HG02623 (cell line): ENCODE measurements around the gene EEF1E1.

Experiments
- ATAC-seq: cut with Tn5 transposase; IDR thresholded peaks from one replicate; pipeline ENCODE4 v1.9.1; 2021; ENCODE audit warnings: moderate library complexity; ENCODE audit not compliant: unreplicated experiment

The EEF1E1 gene

DNA sequence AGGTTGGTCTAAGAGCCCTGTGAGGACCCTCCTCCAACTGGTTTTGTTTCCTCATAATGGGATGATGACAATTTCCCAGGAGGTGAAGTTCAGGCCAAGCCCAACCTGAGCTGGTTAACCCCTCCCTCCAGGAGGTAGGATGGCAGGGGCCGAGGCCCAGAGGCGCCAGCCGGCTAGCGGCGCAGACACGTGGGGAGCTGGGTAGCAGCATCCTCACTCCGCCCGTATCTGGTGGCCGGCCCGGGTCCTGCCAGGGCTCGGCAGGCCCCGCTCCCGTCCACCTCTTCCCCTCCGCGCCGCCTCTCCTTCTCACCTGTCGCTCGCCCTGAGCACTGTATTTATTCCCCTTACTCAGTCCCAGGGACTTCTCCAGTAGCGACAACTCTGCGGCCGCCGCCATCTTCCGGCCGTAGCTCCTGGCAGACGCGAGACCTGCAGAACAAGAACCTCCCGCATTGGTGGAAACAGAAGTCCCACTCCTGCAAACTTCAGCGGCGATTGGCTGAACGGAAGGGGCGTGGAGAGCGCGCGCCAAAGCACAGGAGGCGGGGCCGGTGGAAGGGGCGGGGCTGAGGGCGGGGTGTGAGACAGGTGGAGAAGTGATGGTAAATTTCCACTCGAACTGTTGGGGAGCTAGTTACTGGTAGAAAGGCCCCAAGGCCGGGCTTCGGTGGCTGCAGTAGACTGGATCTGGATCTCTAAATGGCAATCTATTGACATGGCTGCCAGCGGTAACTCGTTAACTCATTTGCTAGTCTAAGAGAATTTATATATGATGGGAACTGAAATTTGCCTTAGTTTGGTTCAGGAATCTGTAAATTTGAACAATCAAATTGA is at the start of gene EEF1E1:
TSS of gene EEF1E1 (minus strand) at position 427 of the 837 bp plus-strand sequence. CDS start at position 400, 27 bp downstream.
- peak; percentile 100 for ATAC-seq

DNA sequence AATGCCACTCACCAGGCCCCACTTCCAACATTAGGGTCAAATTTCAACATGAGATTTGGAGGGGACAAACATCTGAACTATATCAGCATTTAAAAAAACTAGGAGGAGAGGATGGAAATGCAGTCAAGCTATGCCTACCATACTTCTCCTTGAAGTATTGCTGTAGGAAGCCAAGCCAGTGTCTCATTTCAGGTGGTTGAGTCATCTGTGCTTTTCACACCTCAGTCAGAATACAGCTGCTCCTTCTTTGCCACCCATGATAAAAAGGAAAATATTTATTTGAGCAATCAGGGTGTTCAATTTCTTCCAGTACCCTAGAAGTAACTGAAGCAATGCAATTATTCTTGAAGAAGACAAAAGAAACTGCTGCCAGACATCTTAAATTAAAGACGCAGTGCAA is 47.0 kb upstream of the EEF1E1 start:
- ATAC-seq, result no peak

DNA sequence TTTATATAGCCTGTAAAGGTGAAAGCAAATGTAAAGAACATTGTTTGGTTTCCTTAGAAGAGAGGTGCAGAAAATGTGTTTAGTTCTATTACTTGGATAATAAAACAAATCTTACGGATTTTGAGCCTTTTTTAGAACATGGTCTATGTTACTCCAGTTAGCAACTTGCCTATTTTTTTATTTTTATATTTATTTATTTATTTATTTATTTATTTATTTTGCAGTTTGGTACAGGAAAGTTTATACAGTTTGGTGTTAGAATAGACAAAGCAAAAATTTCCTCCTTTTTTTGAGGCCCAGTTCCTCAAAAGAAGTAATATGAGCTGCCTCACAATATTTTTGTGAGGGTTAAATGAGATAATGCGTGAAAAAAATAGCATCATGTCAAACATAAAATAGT is 41.6 kb upstream of the EEF1E1 start:
- ATAC-seq, result no peak

DNA sequence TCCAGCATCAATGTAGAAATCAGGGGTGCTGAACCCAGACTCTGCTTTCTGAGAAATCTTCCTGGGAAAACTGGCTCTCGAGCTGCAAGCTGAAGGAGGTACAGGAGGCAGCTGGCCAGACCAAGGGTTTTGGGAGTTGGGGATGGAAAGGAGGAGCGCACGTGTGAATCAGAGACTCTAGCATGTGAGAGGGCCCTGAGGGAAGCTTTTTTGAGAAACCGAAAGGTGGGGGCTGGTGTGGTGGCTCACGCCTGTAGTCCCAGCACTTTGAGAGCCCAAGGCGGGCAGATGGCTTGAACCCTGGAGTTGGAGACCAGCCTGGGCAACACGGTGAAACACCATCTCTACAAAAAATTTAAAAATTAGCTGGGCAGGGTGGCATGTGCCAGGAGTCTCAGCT is 37.1 kb upstream of the EEF1E1 start:
- ATAC-seq, result no peak

DNA sequence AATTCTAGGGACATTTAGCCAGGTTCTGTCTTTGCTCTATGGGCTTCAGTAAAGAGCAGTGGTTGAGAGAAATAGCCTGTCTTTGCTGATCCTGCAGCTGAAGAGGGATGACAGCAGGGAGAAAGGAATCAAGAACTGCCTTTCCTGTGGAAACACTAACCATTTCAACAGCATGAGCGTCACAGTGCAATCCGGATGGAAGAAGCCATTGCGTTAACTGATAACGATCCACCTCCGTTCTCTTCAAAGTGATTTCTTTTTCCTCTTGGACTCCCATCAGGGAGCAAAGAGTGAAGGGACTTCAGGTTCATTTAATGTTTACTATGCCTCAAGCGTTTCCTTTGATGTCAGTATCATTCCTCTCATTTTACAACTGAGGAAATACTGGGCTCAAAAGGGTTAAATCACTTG is 35.2 kb upstream of the EEF1E1 start:
- ATAC-seq, result no peak

DNA sequence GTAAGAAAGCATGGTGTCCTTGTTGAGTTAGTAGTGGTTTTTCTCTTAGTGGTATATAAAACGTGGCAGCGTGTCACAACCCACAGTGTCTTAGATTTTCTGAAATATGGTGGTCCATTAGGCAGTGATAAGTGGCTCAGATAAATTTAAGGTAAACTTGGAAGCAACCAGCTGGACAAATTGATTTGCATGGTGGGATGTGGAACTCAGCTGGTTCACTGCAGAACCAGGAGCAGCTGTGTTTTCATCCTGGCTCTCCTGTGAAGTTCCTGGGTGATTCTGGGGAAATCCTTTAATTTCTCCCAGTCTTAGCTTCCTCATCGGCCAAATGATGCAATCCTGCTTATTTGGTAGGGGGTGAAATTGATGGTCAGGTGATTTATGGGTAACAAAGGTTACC is 32.9 kb upstream of the EEF1E1 start:
- no peak for ATAC-seq

DNA sequence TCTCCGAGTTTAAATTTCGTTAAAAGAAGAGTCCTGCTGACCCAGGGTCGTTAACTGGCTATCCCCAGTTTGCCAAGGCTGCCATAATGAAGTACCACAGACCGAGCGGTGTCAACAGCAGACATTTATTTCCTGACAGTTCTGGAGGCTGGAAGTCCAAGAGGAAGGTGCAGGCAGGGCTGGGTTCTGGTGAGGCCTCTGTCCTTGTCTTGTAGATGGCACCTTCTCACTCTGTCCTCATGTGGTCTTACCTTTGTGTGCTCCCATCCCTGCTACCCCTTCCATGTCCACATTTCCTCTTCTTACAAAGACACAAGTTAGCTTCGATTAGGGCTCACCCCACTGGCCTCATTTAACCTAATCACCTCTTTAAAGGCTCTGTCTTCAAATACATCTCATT is 29.8 kb upstream of the EEF1E1 start:
- no peak for ATAC-seq

DNA sequence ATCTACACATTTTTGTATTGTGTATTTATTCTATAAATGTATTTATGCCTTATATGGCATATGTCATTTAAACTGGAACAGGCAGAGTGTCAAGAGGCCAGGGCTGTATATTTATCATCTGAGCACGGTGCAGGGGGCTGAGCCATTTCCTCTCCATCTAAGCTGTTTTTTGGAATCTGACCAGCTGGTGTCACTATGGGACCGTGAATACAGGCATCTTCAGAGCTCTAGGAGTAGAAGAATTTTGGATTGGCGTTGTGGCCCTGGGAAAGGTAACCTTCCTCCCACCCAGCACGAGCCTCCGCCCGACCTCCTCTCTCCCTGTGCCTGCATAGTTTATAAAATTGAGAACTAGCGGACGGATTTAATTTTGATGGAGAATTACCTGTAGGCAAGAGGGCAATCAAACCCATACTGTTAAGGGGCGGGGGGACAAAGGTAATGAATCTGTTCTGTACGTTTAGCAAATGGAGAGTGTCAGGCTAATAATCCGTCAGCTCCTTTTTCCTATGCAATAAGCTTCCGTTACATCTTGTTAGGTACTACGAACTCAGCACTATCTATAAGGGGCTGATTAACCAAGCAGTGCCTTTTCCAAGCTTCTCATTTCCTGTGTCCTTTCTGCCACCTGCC is 29.0 kb upstream of the EEF1E1 start:
- peak; percentile 73 for ATAC-seq

DNA sequence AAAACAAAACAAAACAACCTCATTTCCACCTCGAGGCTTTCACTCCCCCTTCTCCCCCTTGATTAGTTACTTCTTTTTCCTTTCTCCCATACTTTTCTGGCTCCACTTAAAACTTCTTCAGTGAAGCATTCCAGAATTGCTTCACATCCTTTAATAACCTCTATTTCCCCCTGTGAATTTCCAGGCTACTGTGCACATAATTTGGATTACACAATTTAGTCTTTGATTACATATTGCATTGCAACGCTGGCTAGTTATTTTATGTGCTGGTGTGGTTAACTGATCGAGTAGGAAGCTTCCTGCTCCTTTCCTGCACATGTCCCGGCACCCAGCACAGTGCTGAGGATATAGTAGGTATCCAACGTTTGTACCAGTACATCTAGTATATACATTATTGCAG is 28.1 kb upstream of the EEF1E1 start:
- no peak for ATAC-seq

DNA sequence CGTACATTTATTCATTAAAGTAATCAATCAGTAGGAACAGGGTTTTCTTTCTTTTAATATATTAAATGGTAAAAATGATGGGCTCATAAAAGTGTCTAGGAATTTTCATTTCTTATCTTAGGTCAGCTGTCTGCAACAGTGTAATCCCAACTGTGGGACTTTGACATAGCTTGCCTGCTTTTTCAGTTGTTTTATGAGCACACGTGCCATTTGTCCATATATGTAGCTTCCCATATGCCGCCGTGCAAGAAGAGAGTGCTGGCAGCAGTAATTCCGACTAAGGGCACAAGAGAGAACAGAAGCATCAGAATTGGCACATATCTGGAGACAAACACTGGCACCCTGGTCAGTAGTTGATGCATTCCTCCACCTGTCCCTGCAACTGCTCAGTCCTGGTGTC is 20.9 kb upstream of the EEF1E1 start:
- ATAC-seq, result no peak

DNA sequence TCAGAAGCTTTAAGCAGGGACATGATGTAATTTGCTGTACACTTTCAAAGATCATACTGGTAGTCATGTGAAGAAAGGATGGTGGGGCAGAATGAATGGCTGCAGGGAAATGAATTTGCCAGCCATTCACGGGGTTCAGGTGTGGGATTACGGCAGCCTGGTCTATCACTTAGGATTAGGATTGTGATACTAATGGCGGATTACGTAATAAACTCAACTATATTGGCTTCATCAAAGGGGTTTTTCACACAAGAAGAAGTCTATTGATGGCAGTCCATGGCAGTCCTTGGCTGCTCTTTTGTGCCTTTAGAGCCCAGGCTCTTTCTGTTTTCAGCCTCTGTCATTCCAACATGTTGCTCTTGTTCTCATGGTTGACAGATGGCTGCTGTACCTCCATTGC is 12.6 kb upstream of the EEF1E1 start:
- no peak for ATAC-seq

DNA sequence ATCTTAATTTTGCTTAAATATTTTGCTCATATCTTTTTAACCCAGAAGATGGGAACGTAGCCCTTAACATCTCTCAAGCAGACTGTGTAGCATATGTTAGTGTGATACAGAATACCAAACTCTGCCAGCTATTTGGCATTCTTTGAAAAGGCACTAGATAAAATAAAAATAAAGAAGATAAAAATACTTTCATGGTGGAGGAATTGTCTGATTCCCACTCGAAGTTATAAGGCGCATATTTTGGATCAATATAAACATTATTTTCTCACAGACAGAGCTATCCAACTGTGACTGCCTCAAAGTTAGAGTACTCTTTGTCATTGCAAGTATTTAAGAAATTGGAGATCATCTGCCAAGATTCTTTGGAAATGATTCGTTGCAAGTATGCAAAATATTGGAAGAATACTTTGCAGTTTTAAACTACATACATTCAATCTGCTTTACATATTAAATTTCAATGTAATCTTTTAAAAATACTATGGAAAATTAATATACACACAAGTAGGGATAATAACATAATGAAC is 10.8 kb upstream of the EEF1E1 start:
- no peak for ATAC-seq

DNA sequence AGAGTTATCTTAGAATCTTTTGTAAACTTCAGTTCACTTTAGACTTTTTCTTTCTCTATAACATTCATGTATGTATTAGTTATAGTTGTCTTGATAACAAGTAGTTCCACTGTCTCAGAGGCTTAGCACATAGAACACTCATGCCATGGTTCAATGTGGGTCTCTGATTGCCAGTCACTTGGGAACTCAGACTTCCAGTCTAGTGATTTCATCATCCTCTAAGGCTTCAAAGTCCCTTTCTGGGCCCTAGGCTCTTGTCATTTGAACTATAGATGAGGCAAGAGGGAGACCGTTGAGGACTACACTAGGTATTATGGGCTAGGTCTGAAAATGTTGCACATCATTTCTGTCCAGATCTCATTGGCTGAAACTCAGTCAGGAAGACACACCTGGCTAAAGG is 8.4 kb upstream of the EEF1E1 start:
- no peak for ATAC-seq

DNA sequence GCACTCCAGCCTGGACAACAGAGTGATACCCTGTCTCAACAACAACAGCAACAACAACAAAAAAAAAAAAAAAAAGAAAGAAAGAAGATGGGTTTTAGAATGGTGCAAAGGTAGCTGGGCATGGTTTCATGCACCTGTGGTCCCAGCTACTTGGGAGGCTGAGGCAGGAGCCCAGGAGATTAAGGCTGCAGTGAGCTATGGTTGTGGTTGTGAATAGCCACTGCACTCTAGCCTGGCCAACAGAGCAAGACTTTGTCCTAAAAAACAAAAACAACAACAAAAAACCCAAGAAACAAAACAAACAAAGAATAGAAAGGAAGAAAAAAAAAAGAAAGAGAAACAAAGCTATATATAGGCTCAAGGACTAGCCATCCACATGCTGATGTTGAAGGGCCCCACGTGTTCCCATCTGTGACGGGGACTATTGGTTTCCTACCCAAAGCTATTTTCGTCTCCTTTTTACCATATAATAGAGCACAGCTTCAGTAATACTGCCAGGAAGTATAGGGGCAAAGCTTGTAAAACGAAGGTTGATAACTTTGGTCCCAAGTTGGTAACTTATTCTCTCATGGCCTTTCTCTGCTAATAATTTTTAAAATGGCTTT is 7.9 kb upstream of the EEF1E1 start:
- no peak for ATAC-seq

DNA sequence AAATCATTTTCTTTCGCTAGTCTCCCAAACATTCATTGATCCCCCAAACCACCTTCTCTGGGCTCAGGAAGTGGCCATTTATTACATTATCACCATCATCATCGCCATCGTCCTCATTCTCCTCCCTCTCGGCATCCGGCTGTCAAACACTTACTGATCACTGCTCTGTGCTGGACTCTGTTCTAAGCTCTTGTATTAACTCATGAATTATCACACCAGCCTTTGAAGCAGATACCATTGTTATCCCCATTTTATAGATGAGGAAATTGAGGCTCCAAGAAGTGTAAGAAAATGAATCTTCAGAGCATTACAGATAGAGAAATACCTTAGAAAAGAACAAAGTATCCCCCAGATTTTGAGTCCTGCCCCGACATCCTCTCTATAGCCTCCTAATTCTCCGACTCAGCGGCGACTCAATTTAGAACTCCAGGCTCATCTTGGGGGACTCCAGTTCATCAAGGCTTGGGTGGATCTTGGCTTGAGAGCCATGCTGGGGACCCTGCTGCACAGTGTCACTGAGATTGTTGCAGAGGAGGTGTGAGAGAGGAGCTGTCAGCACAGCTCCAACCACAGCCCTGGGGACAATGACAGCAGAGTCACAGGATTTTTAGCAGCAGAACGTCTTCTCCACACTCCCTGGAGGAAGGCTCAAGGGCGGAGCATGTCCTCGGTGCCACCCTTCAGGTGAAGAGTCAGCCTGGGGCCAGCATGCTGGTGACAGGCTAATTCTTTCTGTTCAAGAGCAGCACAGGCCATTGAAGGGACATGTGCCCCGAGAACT is 6.6 kb upstream of the EEF1E1 start:
- ATAC-seq, result no peak

DNA sequence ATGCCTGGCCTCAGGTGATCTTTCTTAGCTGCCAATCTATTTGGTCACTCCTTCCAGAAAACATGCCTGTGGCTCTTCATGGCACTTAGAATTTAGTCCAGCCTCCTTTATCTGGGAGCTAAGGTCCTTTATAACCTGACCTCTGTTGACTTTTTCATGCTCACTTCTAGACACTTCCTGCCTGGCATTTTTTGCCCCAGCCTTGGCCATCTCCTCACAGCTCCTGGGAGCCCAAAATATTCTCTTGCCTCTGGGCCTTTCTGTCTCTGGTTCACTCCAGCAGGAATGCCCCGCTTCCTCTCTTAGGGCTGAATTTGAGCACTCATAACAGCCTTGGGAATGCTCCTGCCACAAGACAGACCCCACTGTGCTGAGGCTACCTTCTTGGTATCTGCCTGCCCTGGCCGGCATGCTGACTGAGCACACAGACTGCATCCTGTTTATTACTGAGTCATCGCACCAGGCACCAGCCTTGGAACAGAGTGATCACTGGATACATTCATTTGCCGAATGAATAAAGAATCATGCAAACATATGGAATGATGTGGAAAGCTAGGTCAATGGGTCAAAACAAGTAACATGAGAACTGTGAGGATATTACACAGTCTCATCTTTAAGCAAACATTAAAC is 5.8 kb upstream of the EEF1E1 start:
- no peak for ATAC-seq

DNA sequence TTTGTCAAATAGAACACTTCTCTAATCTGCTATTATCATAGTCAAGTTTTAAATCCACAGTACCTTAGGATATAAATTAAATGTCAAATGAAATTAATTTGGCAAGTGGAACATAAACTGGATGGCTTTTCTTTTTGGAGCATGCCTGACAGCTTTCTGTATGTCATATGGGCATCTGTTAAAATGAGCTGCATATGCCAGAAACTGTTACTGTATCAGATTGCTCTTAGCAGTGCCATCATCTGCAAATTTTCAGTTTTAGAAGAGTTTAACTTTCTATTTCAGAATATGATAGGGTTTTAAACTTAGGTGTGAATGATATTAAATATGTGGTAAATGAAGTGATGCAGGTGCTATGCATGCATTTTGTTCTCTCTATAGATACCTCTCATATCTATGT is 3.4 kb upstream of the EEF1E1 start:
- no peak for ATAC-seq

DNA sequence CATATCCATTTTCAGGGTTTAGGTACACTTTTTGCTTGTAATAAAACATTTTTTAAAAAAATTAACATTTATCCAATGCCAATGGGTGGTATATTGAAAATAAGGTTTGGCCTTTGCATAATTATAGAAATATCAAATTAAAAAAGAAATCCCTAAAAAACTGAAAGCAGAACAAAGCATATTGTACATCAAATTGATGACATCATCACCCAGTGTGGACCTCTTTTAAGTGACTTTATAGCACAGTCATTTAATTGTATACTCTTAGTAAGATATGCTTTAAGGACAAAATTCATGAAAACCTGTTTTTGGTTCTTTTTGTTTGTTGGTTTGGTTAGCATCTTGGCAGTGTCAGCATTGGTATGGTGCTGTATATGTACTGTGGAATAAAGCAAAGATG is 1.4 kb upstream of the EEF1E1 start:
- no peak for ATAC-seq

DNA sequence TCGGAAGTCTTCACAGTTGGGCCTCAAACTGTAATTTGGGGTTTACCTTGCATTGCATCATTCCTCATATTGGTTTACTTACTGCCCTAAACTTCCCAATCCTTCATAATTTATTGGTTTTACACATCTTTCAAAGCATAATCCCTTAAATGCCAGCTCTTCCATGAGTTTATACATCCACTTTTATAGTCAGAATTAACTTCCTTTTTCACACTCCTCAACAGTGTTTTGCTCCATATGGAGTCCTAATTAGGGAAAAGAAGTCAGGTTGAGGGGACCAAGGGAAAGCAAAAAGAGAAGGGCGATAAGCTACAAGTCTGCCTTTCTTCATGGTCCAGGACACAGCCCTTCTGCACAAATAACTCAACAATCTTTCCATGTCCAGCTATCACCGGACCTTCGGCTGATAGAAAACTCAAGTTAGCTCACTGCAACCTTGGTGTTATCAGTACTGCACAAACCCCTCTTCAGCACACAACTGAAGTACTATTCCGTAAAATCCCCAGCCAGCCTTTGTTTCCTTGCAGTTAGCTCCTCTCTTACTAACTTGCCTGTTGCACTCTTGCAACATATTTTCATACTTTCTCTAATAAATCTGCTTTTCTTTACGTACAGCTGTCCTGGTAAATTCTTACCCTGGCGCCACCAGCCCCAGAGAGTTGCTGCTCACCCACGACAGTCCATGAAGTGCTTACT is 2.0 kb downstream of the EEF1E1 start:
- ATAC-seq, result no peak

DNA sequence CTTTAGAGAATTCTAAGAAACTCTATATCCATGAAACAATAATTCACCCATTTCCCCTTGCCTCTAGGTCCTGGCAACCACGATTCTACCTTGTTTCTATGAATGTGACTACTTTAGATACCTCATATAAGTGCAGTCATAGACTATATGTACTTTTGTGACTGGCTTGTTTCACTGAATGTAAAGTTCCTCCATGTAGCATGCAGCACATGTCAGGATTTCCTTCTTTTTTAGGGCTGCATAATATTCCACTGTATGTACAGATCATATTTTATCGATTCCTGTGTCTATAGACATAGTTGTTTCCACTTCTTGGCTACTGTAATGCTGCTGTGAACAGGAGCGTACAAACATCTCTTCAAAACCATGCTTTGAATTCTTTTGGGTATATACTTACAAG is 11.7 kb downstream of the EEF1E1 start:
- ATAC-seq, result no peak
